Fibroblast of the conjunctiva (primary cell): Measurements from ENCODE around the gene GNAT1.

Experiments
- DNase-seq: peaks from one replicate; pipeline ENCODE4 v3.0.0-alpha.2; 2010; ENCODE audit warnings: low read depth

Gene GNAT1

DNA sequence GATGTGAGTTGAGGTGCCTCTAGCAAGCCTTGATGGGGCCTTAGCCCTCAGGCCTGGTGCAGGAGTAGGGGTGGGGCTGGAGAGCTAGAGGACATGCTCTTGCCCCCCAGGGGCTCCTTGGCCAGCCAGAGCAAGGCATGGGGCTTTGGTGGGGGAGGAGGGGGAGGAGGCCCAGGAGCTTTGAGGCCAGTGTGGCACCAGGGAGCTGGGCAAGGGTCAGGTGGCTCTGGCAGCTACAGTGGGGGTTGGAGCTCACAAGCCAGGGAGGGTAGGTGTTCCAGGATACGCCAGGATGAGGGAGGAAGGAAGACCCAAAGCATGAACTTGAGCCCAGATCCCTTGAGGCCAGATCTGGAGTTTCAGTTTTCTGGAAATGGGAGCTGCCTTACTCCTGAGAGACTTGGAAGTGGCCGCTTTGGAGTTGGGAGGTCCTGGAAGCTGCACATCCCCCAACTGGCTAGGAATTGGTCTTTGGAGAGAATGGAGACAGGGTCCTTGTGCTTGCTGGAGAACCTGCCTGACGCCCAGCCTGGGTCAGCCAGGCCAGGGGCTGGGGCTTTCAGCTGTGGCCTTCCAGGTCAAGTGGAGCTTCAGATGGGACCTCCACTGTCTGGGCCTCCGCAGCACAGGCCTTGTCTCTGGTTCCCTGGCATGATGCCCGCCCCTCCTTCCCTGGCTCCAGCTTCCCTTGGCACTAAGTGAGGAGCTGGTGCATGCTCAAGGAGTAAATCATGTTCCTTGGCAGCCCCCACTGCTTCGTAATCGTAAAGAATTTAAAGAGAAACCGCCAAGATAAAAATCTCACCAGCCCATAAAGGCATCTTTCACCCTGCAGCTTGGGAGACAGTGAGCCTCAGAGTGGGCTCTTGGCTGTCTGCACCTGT is 27.6 kb upstream of the GNAT1 start:
- DNase-seq: peak; percentile 96

DNA sequence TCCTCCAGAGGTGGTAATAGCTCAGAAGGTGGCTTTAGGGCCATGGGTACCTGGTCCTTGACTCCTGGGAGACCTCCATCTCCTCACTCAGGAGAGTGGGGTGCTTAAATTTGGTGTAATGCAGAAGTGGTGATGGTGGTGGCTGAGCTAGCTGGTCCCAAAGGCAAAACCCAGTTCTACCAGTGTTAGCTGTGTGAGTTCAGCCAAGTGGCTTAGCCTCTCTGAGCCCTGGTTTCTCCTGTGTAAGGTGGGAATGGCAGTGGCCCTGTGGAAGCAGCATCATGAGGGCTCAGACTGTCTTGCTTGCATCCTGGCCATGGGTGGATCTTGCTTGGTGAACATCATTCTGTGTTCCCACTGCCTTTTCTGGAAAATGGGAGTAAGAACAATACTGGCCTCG is 26.9 kb upstream of the GNAT1 start:
- DNase-seq: no peak

DNA sequence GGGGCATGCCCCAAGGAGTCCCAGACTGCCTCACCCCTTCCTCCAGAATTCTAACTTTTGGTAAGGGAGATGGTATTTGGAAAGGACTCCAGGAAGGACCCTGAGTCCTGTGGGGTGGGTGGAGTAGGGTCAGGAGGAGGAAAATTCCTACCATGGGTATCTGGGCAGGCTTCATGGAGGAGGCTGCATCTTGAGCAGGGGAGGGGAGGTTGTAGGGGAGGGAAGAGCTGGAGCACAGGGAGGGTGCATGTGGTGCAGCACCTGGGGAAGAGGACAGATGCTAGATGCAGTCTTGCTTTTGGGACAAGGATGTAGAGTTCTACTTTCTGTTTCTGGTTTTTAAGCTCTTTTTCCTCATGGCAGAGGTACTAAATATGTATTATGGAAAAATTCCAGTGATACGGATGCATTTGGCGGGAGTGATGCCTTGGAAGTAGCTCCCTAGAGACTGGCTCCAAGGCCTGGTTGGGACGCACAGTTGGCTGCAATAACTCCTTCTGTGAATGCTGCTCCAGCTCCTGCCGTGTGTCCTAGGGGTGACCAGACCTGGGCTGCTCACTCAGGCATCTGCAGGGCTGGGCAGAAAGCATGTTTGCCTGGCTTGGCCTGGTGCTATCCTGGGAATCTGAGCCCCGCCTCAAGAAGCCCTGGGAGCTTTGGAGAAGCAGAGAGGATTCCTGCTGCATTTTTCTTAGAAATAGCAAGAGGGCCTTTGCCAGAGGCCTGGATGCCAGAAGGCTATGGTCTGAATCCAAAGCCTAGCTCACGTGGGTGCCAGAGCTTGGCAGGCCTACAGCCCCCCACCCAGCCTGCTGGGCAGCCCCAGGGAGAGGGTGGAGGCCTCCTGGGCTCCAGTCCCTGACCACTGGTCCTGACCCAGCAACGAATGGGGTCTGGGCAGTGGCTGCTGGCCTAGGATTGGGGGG is 26.2 kb upstream of the GNAT1 start:
- peak; percentile 73 for DNase-seq

DNA sequence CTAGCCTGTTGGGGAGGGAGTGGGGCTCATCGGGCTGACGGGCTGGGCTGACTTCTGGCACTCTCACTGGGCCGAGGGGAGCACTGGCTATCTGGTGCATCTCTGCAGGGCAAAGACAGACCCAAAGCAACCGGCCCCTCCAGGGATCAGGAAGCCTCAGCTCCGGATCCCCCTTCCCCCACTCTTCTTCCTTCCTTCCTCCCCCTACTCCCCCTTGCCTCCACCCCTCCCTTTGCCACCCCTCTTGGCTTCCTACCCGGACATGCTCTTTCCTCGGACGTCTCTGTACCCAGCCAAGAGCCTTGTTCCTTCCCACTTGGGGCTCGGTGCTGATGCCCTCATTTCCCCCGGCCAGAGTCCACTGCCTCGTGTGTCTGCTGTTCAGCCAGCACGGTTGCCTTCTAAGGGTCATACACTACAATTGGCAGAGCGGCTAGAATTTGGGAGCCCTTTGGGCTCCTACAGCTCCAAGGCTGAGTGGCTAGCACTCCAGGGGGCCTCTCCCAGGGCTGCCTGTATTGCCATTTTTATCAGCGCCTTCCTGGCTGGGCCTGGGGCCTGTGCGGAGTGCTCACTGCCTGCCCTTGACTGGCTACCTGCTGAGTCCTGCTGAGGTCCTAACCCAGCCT is 25.4 kb upstream of the GNAT1 start:
- peak; percentile 47 for DNase-seq

DNA sequence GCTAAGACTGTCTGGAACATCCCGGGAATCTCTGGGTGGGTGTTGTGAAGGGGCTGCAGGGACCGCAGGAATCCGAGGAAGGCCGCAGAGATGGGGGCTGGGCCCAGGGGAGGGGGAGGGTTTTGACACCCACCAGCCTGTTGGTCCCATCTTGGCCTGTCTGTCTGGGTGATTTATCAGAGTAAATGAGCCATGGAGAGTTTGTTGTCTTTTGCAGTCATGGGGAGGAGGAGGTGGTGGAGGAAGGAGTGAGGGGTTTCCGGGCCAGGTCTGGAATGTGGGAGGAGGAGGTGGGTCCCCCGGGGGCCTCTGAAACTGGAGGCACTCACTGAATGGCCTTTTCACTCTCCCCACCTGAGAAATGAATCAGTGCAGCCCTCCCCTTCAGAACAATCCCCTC is 24.8 kb upstream of the GNAT1 start:
- DNase-seq: no peak

DNA sequence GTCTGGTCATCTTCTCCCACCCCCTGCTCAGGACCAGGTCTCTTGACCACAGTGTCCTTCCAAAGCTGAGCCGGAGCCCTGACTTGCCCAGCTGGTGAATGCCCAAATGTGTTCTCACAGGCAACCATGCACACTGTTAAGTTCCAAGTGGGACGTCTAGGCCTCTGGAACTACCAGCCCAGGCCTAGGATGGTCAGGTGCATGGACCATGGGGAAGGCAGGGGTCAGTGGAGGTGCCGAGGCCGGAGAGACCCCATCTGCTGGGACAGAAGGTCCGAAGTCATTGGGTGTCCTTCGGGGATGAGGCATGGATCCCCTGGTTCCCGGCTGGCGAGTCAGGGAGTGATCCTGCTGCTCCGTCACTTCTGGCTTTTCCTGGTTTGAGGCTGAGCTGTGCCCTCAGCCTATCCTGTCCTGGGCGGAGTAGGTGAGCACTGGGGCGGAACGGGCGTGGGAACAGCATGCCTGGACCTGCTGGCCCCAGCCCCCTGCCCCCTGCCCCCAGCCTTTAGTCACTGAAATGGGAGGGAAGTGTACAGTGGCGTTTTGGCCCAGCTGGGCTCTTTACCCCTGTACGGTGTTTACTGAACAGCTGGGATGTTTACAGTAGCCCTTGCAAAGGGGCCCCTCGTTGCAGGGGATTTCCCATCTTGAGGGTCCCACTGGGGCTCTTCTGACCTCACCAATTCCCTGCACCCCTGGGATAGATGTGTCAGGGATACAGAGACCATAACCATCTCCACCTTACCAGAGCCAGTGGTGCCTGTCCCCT is 24.2 kb upstream of the GNAT1 start:
- DNase-seq: no peak

DNA sequence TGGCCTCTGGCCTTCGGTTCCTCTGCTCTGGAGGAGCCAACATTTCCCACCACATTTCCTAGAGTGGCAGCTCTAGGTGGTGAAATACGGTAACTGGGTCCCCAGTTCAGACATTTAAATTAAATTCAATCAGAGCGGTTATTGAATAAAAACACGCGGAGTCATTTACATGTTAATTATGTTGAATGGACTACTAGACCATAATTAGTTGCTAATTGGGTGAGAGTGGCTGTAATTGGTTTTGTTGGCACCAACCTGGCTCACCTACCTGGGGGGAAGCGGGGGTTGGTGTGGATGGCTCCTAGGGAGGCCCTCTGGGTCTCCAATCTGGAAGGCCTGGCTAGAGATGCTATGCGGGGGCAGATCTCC is 23.6 kb upstream of the GNAT1 start:
- no peak for DNase-seq

DNA sequence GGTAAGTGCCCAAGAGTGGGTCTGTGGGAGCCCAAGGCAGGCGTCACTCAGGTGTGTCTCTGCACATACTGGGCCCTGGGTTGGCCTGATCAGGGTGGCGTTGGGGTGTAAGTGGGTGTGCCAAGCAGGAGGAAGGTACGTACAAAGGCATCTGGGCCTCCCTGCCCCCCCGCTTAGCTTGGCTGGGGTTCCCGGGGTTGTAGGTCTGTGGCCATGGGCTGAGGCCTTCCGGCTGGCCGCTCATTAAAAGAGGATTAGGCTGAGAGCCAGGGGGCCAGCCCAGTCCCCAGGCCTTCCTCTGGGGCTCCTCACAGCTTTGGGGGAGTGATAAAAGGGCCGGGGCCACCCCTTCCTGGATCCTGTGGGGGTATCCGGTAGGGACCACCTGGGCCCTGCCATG is 23.0 kb upstream of the GNAT1 start:
- no peak for DNase-seq

DNA sequence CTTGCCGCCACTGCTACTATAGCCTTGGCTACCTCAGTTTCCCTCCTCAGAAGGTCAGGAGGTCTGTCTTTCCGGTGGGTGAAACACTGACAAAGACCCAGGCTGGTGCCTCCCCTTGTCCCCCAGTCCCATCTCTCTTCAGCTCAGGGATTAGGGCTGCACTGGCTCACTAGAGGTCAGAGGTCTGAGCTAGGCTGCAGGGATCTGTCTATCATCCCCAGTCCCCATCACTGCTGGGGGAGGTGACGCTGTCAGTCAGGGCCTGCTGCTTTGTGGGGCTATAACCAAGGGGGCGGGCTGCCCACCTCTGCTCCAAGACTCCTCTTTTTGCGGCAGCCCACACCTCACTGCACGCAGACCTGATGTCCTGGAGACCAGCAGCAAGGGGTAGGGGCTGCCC is 22.6 kb upstream of the GNAT1 start:
- no peak for DNase-seq

DNA sequence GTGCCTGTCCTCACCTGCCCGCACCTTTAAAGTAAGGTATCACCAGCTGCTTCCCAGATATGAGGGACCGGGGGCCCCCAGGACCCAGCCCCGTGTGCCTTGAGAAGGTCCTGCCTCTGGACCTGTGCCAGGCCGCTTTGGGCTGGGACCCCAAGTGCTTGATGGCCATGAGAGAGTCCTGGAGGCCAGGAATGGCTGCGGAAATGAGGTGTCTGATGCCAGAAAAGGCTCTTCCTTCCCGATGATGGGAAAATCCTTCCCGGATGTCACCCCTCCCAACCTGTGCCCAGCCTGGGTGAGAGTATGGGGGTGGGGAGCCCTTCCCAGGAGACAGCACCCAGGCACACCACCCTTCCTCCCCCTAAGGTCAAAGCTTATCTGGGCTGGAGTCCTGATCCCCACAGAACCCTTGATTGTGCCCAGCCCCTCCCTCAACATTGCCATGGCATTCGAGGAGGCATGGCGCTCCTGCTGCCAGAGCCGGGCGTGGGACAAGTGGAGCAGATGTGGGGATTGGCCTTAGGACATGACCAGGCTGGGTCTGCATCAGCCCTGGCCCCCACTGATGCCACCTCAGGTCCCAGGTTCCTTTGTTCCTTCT is 22.1 kb upstream of the GNAT1 start:
- DNase-seq: no peak

DNA sequence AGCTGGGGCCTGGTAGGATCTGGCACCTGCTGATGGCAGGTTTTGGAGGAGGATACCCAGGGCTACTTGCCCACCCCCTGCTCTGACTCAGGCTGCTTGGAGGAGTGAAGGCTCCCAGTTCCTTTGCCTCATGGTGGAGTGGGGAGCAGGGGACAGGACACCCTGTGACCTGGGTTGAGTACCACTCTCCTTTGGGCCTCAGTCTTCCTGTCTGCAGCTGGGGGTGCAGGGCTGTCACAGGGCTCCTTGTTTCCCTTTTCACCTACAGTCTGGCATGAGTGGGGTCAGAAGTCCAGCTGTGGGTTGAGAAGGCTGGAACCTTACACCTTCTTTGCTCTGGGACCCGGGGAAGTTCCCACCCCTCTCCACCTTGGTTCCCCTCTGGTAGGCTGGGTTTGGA is 21.6 kb upstream of the GNAT1 start:
- no peak for DNase-seq

DNA sequence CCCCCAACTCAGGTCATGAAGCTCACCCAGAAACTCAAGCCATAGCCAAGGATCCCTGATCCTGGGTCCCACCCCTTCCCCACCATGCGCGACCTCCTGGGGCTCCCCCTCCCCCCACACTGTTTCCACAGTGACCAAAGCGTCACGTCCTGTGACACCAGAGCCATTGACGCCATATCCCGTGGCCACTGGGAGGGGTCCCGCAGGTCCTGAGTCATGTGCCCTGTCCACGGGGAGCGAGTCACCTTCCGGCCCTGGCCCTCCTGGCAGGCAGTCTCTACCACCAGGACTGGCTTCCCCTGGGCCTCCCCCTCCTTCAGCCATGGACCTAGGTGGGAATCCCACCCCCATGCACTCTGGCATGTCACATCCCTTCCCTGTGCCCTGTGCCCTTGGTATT is 20.7 kb upstream of the GNAT1 start:
- no peak for DNase-seq

DNA sequence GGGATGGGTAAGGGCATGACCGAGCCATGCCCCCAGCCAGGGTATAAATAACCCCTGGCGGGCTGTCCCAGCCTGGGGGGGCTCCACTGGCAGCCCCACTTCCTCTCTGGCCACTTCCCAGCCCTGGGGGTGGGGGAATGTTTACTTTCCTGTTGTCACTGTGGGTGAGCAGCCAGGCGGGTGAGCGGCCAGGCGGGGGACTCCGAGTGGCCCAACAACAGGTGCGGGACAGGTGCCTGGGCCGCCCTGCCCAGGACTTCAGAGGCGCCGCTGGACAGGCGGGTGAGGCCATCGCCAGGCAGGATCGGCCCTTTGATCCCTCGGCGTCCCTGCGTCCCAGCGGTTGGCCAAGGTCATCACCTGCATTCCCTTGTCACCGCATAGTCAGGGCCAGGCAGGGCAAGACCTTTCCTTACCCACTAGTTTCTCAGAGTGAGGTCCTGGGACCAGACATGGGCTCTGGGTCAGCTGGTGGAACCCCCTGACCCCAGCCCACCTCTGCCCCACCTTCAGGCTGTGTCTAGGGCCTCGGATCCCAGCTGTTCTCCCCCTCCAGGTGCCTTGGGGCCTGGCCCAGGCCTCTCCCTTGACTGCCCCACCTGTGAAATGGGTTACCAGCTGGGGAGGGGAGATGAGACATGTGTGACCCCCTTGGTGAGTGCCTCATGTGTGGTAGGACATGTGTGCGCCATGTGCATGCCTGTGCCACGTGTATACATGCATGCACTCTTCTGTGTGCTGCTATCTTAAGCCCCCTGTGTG is 19.7 kb upstream of the GNAT1 start:
- no peak for DNase-seq

DNA sequence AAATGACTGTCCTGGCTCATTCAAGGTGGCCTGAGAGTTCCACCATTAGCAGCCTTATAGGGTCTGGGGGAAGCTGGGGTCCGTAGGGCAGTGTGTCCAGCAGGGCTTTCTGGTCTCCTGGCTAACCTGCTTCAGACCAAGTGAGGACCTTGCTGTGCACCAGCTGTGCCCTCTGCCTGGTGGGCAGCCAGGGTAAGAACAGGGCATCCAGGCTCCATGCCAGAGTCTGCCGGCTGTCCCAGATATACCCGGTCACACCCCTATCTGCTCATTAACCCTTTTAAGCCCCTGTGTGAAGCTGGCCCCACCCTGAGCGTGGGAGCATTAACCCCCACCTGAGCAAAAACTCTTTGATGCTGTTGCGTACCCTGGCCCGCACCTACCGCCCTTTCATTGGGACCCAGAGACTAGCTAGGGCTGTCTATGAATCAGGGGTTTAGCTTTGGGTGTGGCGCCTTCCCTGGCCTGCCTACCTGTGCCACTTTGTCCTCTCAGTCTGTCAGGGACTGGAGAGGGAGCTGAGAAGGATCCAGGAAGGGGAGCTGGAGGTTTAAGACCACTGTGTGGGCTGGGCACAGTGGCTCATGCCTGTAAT is 18.7 kb upstream of the GNAT1 start:
- no peak for DNase-seq

DNA sequence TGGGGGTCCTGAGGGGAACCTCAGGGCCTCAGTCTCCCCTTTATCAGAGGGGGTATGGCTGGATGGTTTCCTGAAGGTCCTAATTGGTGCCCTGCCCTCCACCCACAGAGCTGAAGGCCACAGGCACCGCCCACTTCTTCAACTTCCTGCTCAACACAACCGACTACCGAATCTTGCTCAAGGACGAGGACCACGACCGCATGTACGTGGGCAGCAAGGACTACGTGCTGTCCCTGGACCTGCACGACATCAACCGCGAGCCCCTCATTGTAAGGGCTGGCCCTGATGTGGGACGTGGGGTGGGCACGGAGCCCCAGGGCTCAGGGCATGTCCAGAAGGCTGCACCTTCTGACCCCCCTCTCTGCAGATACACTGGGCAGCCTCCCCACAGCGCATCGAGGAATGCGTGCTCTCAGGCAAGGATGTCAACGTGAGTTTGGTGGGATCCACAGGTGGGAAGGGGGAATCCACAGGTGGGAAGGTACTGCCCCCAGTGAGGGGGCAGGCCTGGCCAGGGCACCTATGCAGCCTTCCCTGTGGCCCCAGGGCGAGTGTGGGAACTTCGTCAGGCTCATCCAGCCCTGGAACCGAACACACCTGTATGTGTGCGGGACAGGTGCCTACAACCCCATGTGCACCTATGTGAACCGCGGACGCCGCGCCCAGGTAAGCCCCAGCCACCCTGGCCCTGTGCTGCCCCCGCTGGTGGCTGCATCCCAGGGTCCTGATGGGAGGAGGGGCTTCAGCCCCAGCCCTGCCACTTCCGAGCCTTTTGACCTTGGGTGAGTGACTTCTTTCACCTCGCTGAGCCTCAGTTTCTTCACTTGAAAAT is 17.5 kb upstream of the GNAT1 start:
- DNase-seq: no peak

DNA sequence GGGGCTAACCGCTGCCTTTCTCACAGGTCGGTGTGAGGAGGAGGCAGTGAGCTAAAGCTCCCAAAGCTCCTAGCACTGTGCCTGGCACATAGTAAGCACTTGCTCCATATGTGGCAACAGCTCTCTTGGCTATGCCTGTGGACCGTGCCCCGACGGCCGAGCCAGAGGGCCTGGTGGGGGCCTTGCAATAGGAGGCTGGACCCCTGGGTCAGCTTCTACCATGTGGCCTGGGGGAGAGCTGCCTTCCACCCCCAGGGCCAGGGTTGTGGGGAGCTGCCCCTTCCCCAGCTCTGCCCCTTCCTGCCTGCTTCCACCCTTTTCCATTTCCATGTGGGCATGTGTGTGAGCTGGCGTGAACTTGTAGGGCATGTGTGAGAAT is 16.9 kb upstream of the GNAT1 start:
- no peak for DNase-seq

DNA sequence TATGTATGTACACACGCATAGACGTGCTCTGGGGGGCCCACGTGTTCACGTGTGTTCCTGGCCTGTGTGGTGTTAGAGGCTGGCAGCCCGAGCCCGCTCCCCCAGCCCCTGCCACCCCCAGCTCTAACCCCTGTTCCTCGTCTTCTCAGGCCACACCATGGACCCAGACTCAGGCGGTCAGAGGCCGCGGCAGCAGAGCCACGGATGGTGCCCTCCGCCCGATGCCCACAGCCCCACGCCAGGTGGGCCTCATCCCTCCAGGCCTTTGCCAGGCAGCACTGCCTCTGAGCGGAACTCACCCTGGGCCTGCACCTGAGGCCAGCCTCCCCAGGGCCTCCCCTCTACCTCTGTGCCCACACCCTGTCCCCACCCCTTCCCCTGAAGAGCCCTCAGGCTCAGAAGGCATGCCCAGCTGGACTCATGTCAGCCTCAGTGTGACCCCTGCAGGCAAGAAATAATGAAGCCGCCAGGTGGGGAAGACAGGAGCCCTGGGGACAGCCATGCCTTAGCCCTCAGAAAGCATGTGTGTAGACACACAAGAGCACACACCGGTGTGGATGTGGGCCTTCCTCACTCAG is 16.4 kb upstream of the GNAT1 start:
- no peak for DNase-seq

DNA sequence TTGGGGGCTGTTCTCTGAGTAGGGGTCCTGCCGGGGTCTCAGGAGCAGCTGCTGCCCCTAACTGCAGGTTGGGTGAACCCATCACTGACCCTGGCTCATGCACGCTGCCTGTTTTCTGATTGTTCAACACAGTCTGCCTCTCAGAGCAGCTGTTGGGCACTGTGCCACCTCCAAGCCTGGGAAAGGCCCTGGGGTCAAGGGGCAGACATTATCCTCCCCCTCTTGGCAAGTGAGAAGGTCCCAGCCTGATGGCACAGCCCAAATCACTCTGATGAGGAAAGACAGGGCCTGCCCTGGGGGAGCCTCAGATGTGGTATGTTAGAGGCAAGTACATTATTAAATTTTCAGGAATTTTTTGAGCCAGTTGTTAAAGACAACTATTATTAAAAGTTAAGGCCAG is 14.1 kb upstream of the GNAT1 start:
- DNase-seq: no peak

DNA sequence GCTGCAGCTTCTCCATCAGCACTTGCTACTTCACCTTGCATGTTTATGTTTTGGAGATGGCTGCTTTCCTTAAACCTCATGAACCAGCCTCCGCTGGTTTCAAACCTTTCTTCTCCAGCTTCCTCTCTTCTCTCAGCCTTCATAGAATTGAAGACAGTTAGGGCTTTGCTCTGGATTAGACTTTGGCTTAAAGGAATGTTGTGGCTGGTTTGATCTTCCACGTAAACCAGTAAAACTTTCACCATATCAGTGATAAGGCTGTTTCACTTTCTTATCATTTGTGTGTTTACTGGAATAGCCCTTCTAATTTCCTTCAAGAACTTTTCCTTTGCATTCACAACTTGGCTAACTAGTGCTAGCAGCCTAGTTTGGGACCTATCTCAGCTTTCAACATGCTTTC is 11.7 kb upstream of the GNAT1 start:
- no peak for DNase-seq
